ENCODE data around the gene PRKCQ.

PRKCQ gene

DNA sequence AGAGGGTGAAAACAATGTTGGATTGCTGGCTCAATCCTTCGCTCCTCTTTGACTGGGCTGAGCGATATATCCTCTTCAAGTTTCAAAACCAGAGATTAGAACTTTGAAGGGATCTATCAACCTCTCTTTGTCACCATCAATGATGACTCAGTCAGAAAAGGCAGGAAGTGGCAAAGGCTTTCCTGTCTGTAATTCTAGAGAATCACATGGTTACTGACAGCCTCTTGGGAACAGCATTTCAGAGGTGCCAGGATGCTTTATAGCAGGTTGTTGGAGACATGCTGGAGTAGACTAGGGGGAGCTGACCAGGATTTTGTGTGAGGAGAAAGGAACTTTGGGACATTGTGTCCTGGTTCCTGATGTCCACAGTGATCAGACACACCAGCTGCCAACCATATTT lies 81.3 kb downstream of the PRKCQ start:
- H3K27me3 ChIP-seq (ENCODE audit: insufficient read depth, poor library complexity, severe bottlenecking) = no peaks in the 10 kb centered on the region

DNA sequence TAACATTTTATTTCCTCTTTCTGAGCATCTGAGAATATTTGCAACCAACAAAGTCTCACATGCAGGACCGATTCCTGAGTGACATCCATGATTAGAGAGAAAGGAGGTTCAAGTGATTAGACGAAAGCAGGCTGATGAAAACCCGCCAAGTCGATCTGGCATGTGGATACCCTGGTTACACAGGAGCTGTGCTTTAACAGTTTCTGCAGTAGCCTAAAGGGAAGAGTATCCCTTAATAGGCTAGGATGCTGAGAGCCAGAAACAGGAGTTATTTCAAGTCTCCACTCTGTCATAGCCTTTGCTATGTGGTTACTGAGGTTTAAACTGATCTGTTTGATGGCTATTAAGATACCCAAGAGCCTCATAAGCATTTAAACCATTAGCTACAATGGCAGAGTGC lies 82.5 kb downstream of the PRKCQ start:
- H3K27ac ChIP-seq (ENCODE audit: poor library complexity, severe bottlenecking) = no peak overlapping the region
- H3K36me3 ChIP-seq (ENCODE audit: low read depth) = no peaks in the 10 kb centered on the region
- H3K4me1 ChIP-seq (ENCODE audit: insufficient read depth, poor library complexity, severe bottlenecking) = peaks cover 31% of the 10 kb centered on the region
- DNase-seq (ENCODE audit: low spot score) (no peak), ATAC-seq (ENCODE audit: low read depth) (no peak)
- TF ChIP-seq, protein P1, sequence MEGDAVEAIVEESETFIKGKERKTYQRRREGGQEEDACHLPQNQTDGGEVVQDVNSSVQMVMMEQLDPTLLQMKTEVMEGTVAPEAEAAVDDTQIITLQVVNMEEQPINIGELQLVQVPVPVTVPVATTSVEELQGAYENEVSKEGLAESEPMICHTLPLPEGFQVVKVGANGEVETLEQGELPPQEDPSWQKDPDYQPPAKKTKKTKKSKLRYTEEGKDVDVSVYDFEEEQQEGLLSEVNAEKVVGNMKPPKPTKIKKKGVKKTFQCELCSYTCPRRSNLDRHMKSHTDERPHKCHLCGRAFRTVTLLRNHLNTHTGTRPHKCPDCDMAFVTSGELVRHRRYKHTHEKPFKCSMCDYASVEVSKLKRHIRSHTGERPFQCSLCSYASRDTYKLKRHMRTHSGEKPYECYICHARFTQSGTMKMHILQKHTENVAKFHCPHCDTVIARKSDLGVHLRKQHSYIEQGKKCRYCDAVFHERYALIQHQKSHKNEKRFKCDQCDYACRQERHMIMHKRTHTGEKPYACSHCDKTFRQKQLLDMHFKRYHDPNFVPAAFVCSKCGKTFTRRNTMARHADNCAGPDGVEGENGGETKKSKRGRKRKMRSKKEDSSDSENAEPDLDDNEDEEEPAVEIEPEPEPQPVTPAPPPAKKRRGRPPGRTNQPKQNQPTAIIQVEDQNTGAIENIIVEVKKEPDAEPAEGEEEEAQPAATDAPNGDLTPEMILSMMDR (IDR thresholded peaks at IDR 0.05; ENCODE audit: poor library complexity, severe bottlenecking) = no peak
- no peaks in the 10 kb centered on the region for H3K9me3 ChIP-seq (ENCODE audit: severe bottlenecking)
- no peaks in the 10 kb centered on the region for H3K27me3 ChIP-seq (ENCODE audit: insufficient read depth, poor library complexity, severe bottlenecking)
- H3K4me3 ChIP-seq (ENCODE audit: severe bottlenecking) = no peak overlapping the region

More for the DNA sequence above, 81.3 kb downstream of the PRKCQ start:
- ATAC-seq (ENCODE audit: low read depth) (no peak), DNase-seq (ENCODE audit: low spot score) (no peak)
- Histone ChIP-seq H3K9me3 (ENCODE audit: severe bottlenecking) (no peaks in the 10 kb centered on the region), H3K36me3 (ENCODE audit: low read depth) (no peaks in the 10 kb centered on the region), H3K4me1 (ENCODE audit: insufficient read depth, poor library complexity, severe bottlenecking) (peaks cover 22% of the 10 kb centered on the region), H3K4me3 (ENCODE audit: severe bottlenecking) (no peak overlapping the region), H3K27ac (ENCODE audit: poor library complexity, severe bottlenecking) (no peak overlapping the region)
- TF ChIP-seq, protein P1 (IDR thresholded peaks at IDR 0.05; ENCODE audit: poor library complexity, severe bottlenecking) = no peak

DNA sequence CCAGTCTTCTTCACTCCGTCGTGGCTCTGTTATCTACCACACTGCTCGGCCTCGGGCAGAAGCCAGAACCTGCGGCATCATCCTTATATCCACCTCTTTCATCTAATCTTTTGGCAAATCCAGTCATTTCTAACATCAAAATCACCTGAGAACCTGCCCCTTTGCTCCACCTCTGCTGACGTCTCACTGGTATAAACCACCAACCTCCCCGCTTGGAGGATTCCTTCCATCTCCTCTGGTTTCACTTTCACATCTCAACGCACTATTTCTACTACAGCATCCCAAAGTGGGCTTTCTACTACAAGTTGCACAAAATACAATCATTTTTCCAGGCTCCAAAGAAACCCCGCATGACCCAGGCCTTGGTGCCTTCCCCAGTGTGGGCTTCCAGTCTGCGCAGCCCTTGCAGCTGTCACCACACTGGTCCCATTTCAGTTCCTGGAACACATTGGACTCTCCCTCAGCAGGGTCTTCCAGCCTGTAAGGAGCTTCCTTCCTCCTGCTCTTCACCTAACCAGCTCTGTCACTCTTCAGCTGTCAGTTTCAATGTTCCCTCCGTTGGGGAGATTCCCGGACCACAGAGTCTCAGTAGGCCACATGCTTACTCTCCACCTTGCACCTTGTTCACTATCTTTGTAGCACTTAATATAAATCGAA lies 85.0 kb downstream of the PRKCQ start:
- Histone ChIP-seq H3K9me3 (ENCODE audit: severe bottlenecking) (no peaks in the 10 kb centered on the region), H3K36me3 (ENCODE audit: low read depth) (no peaks in the 10 kb centered on the region), H3K4me3 (ENCODE audit: severe bottlenecking) (no peak overlapping the region), H3K27me3 (ENCODE audit: insufficient read depth, poor library complexity, severe bottlenecking) (no peaks in the 10 kb centered on the region), H3K4me1 (ENCODE audit: insufficient read depth, poor library complexity, severe bottlenecking) (peaks cover 28% of the 10 kb centered on the region), H3K27ac (ENCODE audit: poor library complexity, severe bottlenecking) (no peak overlapping the region)
- TF ChIP-seq, protein P1 (IDR thresholded peaks at IDR 0.05; ENCODE audit: poor library complexity, severe bottlenecking) = no peak
- no peak for ATAC-seq (ENCODE audit: low read depth)
- no peak for DNase-seq (ENCODE audit: low spot score)

DNA sequence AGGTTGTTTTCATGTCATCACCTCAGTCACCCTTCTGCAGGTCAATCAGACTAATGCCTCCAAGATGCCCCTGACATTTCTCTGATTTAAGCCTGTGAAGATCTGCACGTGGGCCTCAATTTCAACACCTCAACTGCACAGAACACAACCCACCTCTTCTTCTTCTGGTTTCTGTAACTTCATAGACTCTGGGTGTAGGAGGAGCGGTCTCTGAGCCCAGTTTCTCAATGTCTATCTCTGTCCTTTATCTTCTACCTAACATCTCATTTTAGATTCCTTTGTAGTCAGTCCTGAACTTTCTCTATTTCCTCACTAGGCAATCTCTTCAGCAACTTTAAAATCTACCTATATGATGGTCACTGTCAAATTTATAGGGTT lies 85.6 kb downstream of the PRKCQ start:
- ATAC-seq (ENCODE audit: low read depth) (no peak), DNase-seq (ENCODE audit: low spot score) (no peak)
- peaks cover 28% of the 10 kb centered on the region for H3K4me1 ChIP-seq (ENCODE audit: insufficient read depth, poor library complexity, severe bottlenecking)
- no peaks in the 10 kb centered on the region for H3K36me3 ChIP-seq (ENCODE audit: low read depth)
- no peaks in the 10 kb centered on the region for H3K9me3 ChIP-seq (ENCODE audit: severe bottlenecking)
- H3K27ac ChIP-seq (ENCODE audit: poor library complexity, severe bottlenecking) = peak overlapping the region; percentile 71
- TF ChIP-seq, protein P1 (IDR thresholded peaks at IDR 0.05; ENCODE audit: poor library complexity, severe bottlenecking) = no peak
- no peaks in the 10 kb centered on the region for H3K27me3 ChIP-seq (ENCODE audit: insufficient read depth, poor library complexity, severe bottlenecking)
- no peak overlapping the region for H3K4me3 ChIP-seq (ENCODE audit: severe bottlenecking)
